GM19351 (cell line): ENCODE results near the gene DDX28.

Source experiments
- ATAC-seq: cut with Tn5 transposase; IDR thresholded peaks from one replicate; pipeline ENCODE4 v1.9.1; 2021; ENCODE audit warnings: mild to moderate bottlenecking, moderate library complexity; ENCODE audit not compliant: unreplicated experiment

The DDX28 gene

GRCh38 chr16:67971111-67971510, 51.9 kb downstream of the DDX28 start:
- ATAC-seq = no peak
